ENCODE data around the gene ACKR2. TPM values are rescaled to one million over a fixed set of nuclear protein-coding genes. Genes with fewer than 3 reads are reported as not detected.

The ACKR2 gene
- total and polyA plus RNA-seq, 2 of the 13 experiments (the other 11 are each of a cell fraction or from before 2014, with no cell fraction given): 1.1 to 1.9 TPM

GRCh38 chr3:42838571-42838970, 29.3 kb downstream of the ACKR2 start (continued):
- TF ChIP-seq ZBTB40 (IDR thresholded peaks at IDR 0.05) (no peak), ZBTB40 (CRISPR knock-in tag; IDR thresholded peaks at IDR 0.05) (no peak), MYNN (CRISPR knock-in tag; IDR thresholded peaks at IDR 0.05; ENCODE audit: low read depth) (no peak), TAF15 (IDR thresholded peaks at IDR 0.05; ENCODE audit: low read depth, low read length, poor library complexity, severe bottlenecking) (no peak), HIC2 (CRISPR knock-in tag; IDR thresholded peaks at IDR 0.05; ENCODE audit: low read depth) (no peak), PBX2 (CRISPR knock-in tag; IDR thresholded peaks at IDR 0.05) (no peak), BRF2 (CRISPR knock-in tag; IDR thresholded peaks at IDR 0.05) (no peak), SP140L (CRISPR knock-in tag; IDR thresholded peaks at IDR 0.05; ENCODE audit: borderline replicate concordance) (no peak), ZNF614 (CRISPR knock-in tag; IDR thresholded peaks at IDR 0.05; ENCODE audit: borderline replicate concordance) (no peak), STAT5B (CRISPR knock-in tag; IDR thresholded peaks at IDR 0.05) (no peak), MAFK (conservative IDR thresholded peaks at IDR 0.05 in 1 of 2, IDR thresholded peaks at IDR 0.05 in 1 of 2; ENCODE audit: low read length in 2 of 2) (no peak), ZNF10 (CRISPR knock-in tag; IDR thresholded peaks at IDR 0.05; ENCODE audit: borderline replicate concordance, low read depth) (no peak)
